ENCODE measurements around the gene BEST1.

DNA sequence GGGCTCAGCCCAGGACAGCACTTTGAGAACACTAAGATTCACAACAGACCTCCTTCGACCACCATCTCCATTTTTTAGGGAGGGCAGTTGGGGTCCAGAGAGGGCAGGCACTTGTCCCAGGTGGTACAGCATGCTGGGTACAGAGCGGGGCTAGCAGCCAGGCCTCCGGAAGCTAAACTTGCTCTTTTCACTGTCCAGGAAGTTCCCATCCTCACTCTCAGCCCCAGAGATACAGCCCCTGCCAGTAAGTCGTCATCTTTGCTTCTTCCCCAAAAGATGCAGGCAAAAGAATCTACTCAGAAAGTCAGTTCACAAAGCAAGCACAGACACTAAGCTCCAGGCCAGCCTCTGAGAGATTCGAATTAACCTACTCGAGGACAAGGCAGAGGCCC lies 26.1 kb upstream of the BEST1 start:
- TF ChIP-seq, protein P1, sequence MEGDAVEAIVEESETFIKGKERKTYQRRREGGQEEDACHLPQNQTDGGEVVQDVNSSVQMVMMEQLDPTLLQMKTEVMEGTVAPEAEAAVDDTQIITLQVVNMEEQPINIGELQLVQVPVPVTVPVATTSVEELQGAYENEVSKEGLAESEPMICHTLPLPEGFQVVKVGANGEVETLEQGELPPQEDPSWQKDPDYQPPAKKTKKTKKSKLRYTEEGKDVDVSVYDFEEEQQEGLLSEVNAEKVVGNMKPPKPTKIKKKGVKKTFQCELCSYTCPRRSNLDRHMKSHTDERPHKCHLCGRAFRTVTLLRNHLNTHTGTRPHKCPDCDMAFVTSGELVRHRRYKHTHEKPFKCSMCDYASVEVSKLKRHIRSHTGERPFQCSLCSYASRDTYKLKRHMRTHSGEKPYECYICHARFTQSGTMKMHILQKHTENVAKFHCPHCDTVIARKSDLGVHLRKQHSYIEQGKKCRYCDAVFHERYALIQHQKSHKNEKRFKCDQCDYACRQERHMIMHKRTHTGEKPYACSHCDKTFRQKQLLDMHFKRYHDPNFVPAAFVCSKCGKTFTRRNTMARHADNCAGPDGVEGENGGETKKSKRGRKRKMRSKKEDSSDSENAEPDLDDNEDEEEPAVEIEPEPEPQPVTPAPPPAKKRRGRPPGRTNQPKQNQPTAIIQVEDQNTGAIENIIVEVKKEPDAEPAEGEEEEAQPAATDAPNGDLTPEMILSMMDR (IDR thresholded peaks at IDR 0.05; ENCODE audit: poor library complexity, severe bottlenecking), result no peak
- TF ChIP-seq EZH2 (IDR thresholded peaks at IDR 0.05; ENCODE audit: borderline replicate concordance, insufficient read depth, low read length, poor library complexity, severe bottlenecking) (no peak), RAD21 (conservative IDR thresholded peaks at IDR 0.05) (no peak), POLR2AphosphoS5 (IDR thresholded peaks at IDR 0.05) (no peak)
- TF ChIP-seq, protein P2, sequence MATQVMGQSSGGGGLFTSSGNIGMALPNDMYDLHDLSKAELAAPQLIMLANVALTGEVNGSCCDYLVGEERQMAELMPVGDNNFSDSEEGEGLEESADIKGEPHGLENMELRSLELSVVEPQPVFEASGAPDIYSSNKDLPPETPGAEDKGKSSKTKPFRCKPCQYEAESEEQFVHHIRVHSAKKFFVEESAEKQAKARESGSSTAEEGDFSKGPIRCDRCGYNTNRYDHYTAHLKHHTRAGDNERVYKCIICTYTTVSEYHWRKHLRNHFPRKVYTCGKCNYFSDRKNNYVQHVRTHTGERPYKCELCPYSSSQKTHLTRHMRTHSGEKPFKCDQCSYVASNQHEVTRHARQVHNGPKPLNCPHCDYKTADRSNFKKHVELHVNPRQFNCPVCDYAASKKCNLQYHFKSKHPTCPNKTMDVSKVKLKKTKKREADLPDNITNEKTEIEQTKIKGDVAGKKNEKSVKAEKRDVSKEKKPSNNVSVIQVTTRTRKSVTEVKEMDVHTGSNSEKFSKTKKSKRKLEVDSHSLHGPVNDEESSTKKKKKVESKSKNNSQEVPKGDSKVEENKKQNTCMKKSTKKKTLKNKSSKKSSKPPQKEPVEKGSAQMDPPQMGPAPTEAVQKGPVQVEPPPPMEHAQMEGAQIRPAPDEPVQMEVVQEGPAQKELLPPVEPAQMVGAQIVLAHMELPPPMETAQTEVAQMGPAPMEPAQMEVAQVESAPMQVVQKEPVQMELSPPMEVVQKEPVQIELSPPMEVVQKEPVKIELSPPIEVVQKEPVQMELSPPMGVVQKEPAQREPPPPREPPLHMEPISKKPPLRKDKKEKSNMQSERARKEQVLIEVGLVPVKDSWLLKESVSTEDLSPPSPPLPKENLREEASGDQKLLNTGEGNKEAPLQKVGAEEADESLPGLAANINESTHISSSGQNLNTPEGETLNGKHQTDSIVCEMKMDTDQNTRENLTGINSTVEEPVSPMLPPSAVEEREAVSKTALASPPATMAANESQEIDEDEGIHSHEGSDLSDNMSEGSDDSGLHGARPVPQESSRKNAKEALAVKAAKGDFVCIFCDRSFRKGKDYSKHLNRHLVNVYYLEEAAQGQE (IDR thresholded peaks at IDR 0.05; ENCODE audit: borderline replicate concordance), result no peak
